NCI-H1417 (cell line): ENCODE measurements around the gene STXBP6.
A peak's percentile ranks its signal among the peaks of the same experiment; 100 is the strongest.

Experiments used
- DNase-seq, 3 experiments: peaks; one replicate each; lab custom pipeline; 2025; lab: John Stamatoyannopoulos, UW

STXBP6 gene

DNA sequence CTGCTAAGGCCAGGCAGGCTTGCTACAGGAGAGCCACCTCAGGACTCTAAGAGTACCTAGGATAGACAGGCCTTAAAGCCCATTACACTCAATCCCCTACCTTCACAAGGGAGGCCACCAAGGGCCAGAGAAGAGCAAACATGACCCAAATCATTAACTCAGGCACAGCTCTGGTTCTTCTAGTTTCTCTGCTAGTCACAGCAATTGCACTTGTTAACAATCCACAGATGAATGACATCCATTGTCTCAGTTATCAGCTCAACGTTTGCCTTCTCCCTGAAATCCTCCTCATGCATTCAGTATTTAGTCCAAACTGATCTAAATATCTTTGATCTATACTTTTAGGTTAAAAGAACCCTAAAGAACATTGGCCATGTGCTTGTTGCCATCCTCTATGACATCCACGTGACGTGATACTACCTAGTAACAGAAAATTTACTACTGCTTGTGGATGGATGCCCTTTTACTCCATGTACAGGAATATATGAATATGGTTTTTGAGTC is 164.5 kb downstream of the STXBP6 start:
- no peak for DNase-seq

DNA sequence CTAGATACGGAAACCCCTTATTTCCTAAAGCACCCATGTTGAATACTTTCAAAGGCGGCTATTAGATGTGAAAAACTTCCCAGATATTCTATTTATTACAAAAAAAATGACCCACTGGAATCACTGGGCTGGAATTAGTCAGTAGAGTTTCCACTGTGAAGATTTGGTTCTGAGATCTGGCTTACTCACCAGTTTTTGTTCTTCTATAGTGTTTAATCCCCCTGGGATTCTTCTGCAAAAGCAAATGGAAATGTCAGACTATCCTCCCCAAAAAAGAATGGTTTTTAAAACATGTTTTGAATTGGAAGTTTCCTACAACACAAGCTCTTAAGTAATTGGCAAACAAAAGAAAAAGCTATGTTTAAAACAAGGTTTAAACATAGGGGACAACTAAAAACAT is 166.4 kb downstream of the STXBP6 start:
- no peak for DNase-seq

DNA sequence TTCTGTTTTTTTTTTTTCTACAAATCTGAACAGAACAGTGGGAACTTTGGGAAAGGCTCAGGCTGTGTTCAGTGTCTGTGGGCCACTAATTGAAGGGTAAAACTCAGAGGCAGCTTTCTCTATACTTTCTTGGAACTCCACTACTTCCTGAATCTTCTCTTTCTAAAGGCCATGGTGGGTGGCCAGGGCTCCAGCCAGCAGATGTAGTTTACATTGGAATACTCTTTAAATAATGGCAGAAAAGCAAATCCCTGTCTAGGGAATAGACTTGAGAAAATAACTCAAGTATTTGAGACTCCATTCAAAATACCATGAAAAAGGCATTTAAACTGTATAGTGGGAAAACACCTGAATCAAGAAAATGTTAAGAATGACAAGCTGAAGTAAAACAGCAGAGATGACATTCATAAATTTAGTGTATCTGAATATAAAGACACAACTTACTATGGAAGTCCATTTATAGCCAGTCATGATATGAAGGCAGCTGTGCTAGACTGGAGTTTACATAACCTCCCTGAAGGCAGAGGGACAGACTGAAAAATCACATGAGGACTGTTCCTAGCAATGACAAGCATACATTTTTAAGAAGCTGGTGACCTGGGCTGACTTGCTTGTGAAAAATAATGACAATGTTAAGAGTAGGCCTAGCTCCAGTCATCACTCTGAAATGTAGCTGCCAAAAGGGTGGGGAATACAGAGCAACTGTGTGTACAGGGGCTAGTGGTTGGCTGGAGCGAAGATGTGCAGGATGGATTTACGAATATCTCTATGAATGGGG is 168.6 kb downstream of the STXBP6 start:
- DNase-seq, result no peak

DNA sequence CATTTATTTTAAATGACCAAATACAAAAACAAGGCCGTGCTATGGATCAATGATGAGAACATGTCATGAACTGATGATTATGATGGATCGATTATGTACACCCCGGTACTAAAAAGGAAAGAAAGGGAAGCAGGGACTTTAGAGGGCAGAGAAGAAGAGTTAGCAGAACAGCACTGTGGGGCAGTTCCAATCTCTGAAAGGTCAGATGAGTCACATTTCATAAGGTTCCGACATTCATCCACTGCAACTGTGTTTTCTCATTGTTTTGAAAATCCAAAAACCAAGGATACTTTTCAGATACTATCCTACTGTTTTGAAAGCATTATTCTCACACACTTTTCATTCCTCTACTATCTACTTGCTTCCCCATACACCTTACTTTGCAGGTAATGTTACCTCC is 169.3 kb downstream of the STXBP6 start:
- no peak for DNase-seq

DNA sequence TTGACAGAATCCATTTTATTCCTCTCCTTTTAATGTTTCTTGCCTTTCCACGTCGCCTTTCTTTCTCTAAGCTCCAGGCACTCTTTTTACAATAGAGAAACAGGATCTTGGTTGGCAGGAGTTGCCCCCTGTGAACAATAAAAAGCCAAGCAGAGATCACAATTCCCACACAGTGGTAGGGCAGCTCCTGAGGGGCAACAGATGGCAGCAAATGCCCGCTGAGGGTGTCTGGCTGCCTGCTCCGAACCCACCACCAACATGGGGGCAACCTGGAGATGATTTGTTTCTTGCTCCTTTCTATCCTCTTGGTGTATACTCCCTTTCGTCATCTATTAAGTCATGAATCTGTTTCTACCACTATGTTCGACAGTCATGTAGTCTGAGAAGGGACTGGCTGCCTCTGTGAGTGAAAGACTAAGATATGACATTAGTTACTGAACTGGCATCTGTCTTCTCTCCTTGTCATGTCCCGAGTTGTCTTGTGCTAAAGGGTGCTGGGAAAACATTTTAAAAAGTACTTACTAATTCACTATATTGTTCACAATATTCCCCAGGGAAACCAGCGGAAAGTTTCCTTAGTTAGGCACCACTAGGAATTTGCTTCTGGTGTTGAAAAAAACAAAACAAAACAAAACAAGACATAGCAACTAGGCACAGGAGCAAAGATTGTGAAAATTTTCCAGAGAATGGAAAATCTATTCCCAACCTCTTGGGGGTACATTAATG is 170.1 kb downstream of the STXBP6 start:
- DNase-seq, result no peak

DNA sequence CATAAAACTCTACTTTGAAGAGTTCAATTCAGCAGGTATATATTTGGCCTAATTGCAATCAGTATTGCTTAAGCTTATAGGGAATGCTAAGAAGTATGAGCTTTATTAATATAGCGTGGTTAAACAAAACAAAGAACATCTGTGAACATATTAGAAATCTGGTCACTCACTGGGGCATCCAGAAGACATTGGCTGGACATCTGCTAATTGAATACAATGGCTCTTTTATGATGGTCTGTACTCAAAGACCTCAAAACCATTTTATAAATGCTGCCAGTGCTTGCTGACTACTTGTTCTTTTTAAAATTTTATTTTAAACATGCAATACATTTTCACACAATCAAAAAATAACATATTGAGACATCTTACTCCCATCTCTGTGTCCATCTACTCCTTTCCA is 173.0 kb downstream of the STXBP6 start:
- DNase-seq, result no peak

DNA sequence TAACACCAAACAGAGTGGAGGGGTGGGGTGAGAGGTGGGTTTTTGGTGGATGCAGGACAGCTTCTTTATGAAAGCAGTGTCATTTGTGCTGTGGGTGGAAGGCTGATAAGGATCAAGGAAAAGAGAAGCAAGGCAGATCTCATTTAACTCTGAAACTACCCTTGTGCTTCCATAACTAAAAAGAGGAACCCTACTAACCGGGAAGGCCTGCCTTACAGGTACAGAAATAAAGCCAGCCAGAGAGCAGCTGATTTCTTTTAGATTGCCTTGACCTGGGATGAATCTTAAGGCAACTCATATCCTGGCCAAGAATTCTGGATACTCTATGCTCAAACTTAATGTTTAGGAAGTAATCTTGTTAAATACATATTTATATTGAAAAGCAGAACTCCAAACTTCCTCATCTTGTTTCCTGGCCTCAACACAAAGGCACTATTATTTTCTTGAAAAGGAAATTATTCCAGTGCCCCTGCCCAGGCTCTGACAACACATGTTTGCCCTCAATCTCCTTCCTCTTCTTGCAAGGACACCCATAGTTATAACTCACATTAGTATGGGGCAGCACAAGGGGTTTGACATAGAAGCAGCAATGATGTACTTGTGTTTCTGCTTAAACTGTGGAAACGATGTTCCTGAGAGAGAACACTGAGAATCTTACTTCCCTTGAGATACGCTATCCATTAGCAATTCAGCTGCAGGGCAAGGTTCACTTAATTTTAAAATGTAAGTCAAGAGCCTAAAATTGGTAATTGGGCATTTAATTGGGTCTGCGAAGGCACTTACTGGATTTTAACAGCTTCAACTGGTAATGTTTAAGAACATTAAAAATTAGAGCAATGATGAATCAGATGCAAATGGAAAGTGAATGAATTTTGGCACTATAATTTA is 173.7 kb downstream of the STXBP6 start:
- DNase-seq, result peak; percentile 10 to 68 (median 42)

DNA sequence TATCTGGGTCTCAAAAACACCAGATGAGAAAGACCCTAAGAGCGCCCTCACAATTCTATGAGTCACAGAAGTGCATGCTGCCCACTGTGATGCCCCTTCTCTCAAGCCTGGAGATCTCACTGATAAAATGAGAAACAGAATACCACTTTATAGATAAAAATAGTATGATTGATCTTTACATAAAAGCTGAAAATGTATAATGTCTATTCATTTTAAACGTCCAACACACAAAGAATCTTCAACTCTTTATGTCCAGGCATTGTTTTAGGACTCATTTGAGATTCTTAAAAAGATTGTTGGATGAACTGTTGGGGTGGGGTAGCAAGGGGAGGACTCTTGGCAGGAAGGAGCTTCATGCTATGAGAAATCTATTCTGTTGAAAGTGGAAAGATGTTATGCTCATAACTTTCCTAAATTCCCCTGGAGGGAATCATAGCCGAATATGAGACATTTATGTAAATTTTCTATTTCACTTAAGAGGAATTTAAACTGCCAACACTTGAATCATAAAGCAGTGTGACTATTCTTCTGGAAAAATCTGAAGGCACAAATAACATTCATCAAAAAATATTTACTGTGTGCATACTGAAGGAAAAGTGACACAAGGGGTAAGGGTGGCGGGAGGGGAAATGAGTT is 174.6 kb downstream of the STXBP6 start:
- no peak for DNase-seq

DNA sequence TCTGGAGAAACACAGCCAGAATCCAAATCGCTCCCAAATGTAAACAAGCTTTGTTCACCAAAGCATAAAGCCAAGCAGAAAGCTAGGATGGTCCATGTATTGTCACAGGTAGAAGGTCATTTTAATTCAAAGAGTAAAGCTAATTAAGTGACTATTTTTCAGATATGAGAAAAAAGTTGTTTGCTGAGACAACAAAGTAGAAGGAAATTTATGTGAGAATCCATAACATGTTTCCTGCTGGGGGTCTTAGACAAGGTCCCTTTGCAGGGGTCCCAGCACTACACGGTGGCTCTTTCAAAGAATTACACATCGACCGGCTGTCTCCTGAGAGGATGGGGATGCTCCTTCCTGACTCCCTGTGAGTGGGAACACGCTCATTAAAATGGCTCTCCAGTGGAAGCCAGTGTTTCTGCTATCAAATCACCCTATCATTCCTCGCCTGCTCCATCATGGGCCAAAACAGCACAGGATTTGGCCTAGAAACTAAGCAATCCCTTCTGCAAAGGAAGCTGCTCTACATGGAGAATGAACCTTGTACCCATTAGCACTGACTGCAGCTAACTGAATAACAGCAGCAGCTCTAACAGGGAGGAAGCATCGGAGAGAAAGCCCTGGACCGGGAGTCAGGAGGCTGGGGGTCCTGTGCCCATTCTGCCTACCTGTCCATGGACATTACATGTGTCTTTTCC is 175.3 kb downstream of the STXBP6 start:
- no peak for DNase-seq

DNA sequence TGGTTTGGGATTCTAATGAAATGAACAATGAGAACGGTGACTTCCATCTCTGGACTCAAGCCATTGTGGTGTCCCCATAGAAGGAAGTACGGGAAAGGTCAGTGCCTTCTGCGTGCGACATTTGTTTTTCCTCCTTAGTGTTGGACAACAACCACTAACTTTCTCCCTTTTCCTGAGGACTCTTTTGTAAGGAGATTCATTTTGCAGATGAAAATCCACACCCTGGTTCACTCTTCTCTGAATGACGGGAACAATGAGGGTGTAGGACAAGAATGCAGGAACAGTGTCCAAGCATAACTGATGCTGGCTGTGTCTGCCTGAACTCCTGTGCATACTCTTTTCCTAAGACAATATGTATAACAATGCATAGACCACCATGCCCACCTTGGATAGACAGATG is 176.4 kb downstream of the STXBP6 start:
- no peak for DNase-seq

DNA sequence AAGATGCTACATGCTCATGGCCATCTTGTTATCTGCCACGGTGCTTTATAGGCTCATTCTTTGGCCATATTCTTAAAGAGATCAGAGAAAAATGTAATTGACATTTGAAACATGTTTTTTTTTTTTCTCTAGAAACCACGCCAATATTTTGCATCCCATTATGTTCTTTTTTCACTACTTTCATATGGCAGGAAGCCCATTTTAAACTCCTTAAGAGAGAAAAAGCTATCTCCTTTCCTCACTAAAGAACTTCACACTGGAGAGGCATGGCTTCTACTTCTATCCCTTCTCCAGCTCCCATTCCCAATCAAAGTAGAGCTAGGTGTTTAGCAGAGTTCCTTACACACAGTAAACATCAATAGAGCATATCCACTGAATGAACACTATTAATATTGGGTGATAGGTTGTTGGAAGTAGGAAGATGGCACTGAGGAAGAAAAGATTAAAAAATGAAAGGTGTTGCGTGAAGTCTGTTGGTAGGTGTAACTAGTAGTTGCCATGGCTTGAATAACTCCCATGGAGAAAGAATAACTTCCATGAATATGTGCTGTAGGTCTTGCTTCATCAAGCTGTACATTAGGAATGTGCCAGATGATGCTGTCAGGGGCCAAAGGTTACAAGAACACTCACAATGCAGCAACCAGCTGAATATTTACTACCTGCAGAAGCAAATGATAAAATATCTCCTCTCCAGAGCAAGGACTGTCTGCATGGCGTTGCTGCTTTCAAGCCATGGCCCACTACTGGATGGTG is 178.8 kb downstream of the STXBP6 start:
- no peak for DNase-seq

DNA sequence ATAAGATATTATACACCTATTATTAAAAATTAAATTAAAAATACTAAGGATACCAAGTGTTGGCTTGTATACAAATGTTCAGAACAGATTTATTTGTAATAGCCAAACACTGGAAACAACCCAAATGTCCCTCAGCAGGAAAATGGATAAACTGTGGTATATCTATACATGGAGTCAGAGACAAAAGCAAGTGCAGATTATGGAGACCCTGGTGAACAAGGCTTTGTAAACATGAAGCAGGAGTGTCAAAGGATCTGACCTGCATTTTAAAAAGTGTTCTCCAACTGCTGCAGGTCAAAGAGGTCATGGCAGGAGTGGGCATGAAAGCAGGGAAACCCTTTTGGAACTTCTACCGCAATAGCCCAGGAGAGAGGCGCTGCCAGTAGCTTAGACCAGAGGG is 181.6 kb downstream of the STXBP6 start:
- DNase-seq, result no peak

DNA sequence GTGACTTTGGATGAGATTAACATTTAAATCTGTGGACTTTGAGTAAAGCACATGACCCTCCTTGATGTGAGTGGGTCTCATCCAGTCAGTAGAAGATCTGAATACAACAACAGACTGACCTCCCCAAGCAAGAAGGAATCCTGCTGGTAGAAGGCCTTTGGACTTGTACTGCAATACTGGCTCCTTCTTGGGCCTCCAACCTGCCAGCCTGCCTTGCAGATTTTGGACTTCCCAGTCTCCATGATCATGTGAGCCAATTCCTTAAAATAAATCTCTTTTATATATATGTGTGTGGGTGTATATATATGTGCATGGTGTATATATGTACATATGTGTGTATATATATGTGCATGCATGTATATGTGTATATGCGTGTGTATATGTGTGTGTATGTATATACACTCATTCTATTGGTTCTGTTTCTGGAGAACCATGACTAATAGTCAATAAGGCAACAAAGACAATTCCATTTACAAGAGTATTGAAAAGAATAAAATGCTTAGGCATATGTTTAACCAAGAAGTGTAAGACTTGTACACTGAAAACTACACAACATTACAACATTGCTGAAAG is 183.8 kb downstream of the STXBP6 start:
- no peak for DNase-seq

DNA sequence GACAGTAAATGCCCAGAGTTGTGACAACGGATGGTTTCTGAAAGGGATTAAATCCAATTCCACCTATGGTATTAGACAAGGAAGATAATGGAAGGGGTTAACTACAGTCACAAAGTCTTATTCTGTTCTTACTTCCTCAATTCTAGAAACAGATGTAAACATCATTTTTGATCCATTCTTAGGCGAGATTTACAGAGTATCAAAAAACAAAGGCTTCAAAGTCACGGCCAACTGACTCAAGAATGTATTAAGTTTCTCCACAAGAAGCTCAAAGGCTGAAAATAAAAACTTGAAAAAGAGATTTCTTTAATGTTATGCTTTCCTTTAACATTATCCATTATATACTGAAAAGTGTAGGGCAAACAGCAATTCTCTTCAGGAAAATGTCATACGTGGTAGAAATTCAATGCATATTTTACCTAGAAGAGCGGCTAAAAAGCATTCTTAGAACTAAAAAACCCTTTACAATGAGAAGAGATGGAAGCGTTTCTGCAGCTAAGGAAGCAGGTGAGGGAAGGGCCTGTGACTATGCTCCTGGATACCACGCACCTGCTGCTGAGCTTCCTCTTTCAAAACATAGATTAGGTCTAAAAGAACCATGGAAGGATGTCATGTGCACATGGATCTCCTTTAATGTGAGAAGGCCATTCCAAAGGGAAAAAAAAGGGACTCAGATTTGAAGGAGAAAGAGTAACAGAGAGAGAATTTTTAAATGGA is 185.8 kb downstream of the STXBP6 start:
- peak in 2 of 3 experiments; percentile 53 to 81 for DNase-seq

DNA sequence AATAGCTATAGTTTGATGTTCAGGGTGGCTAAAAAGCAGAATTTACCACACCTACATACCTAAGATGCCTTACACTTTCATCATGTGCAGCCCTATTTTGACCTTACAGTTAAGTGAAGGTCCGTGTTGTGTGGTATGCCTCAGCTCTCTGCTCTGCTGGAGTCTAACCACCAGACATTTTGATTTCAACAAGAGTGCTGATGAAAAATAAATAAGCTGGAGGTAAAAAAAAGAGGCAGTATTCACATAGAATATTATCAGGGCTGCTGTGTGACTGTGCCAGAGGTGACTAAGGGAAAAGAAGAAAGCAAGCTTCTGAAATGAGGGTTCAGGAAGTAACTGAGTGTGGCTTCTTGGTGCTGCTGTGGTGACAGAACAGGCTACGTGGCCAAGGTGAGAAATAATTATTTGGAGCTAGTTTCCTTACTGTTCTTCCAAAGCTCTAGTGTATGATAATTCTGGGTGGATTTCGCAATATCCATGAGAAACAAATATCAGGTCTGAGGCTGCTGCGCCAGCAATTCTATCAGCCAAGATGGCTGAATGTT is 188.8 kb downstream of the STXBP6 start:
- DNase-seq, result no peak

DNA sequence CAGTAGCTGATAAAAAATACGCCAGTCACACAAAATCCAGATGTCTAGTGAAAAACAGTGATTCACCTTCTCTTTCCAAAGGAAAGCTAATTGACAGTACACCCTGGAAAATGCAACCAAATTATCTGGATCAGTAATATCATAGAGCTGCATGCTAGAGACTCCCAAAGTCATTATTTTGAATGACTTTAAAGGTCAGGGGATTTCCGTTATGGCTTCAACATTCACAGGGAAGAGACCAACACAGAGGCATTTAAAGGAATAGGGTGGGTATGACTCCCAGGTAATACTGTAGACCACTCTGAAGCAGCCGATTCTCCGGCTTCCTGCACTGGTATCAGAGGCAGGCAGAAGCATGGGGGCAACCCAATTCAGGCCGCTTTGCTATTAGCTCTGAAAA is 190.4 kb downstream of the STXBP6 start:
- no peak for DNase-seq

DNA sequence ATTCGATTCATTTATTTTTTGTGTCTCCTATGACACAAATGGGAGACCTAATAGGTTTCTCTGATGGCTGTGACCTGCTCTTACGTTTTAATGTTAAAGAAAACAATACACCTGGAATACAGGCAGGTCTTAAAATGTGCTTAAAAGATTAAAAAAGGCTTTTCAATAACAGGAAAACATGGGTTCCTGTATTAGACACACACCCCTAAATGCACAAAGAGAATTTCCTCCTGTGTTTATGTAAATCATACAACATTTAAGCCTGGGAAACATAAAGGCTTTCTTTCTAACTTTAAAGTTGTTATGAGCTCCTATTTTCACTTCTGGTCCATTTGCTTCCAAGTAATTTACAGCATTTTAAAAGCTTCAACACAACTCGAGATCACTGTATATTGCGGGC is 191.3 kb downstream of the STXBP6 start:
- no peak for DNase-seq

DNA sequence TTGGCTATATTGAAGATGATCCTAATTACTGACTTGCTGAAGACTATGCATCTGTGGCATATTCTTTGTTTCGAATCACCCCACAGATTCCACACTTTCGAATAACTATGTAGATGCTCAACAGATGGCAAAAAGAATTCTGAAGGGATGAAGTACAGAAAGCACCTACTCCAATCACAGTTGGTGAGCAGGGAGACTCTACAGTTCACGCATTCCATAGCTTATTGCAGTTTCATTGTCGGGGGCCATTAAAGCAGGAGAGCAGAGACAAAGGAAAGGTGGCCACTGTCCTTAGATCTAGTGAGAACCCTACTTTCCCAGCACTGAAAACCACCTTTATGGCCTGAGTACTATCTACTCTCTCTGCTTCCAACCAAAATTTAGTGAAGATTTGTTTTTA is 191.9 kb downstream of the STXBP6 start:
- DNase-seq, result no peak

DNA sequence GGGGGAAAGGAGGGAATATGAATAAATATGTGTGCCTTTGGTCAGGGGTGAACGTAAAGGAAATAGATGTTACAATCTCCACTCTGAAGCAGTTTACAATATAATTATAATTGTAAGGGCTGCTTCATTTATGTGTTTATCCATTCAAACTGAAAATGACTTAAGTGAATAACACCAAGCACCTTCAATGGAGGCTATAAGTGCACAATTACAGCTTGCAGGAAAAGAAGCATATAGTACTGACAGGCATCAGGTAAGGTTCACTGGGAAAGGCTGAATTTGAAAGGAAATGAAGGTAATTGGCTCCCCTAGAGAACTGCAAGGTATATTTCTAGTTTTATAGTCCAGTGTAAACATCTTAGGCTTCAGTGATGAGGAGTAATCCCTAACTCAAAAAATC is 192.7 kb downstream of the STXBP6 start:
- DNase-seq, result peak in 1 of 3 experiments; percentile 93
